ENCODE measurements around the gene SNX7. TPM values are rescaled to one million over a fixed set of nuclear protein-coding genes. Genes with fewer than 3 reads are reported as not detected.

SNX7 gene
- total and polyA plus RNA-seq, 9 of the 15 experiments (the other 6 are each of a cell fraction or from before 2014, with no cell fraction given): 0.09 TPM; not detected in 8

GRCh38 chr1:98696077-98696476 lies 34.6 kb downstream of the SNX7 start (continued):
- TF ChIP-seq, protein P1, sequence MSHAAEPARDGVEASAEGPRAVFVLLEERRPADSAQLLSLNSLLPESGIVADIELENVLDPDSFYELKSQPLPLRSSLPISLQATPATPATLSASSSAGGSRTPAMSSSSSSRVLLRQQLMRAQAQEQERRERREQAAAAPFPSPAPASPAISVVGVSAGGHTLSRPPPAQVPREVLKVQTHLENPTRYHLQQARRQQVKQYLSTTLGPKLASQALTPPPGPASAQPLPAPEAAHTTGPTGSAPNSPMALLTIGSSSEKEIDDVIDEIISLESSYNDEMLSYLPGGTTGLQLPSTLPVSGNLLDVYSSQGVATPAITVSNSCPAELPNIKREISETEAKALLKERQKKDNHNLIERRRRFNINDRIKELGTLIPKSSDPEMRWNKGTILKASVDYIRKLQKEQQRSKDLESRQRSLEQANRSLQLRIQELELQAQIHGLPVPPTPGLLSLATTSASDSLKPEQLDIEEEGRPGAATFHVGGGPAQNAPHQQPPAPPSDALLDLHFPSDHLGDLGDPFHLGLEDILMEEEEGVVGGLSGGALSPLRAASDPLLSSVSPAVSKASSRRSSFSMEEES (CRISPR knock-in tag; IDR thresholded peaks at IDR 0.05): peak; percentile 74
- TF ChIP-seq RBM25 (IDR thresholded peaks at IDR 0.05; ENCODE audit: low read depth, low read length, severe bottlenecking) (no peak), C11orf30 (IDR thresholded peaks at IDR 0.05; ENCODE audit: low read depth) (peak; percentile 49; the same call in 1 of the 2 replicates), RNF2 (IDR thresholded peaks at IDR 0.05) (no peak), HDGF (IDR thresholded peaks at IDR 0.05) (no peak)

DNA sequence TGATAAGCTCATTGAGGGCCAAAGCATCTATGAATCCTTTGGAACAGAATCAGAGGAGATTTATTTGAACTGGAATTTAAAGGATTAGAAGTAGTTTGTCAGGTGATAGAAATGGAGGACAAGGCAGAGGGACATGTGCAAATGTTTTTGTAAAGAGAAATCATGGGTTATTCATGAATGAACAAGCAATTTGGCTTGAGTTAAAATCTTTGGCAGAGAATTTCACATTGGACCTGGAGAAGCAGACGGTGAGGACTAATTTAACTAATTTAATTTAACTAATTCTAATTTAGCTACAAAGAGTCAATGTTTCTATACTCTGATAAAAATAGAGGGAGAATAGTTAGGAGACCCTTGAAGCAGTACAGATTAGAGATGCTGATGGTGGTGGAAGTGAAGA lies 36.3 kb downstream of the SNX7 start:
- H3K27ac ChIP-seq (ENCODE audit: extremely low read depth, low read depth, low read length): no peak overlapping the region
- H3K9ac ChIP-seq (ENCODE audit: insufficient read depth in 1 of 2, low read depth in 2 of 2, low read length in 2 of 2): no peak overlapping the region
- no peaks in the 10 kb centered on the region for H3K79me2 ChIP-seq (ENCODE audit: control insufficient read depth, insufficient read depth, low read length)
- H3K9me3 ChIP-seq (replicated peaks; ENCODE audit: control insufficient read depth, insufficient read depth, low read depth, low read length): no peaks in the 10 kb centered on the region
- H3K4me3 ChIP-seq: no peak overlapping the region
- ChIA-PET CTCF (ENCODE audit: low intra/inter-chr PET ratio) (no interaction called here), POLR2A (no interaction called here)
- in situ Hi-C loops (cut with MboI) (no loop called here), intact Hi-C loops (cut with micrococcal nuclease) (no loop called here)
- no peak for ATAC-seq
- BruUV-seq (replicated peaks): no TSS peak
- no peaks in the 10 kb centered on the region for H3K36me3 ChIP-seq (ENCODE audit: control insufficient read depth, insufficient read depth, low read length)
- no peak overlapping the region for H3K4me2 ChIP-seq (ENCODE audit: insufficient read depth, low read length)
- no peaks in the 10 kb centered on the region for H3K9me1 ChIP-seq (ENCODE audit: control insufficient read depth, insufficient read depth, low read length)
- H3K4me1 ChIP-seq (replicated peaks in 1 of 2; ENCODE audit: control insufficient read depth in 2 of 2, insufficient read depth in 2 of 2, low read length in 2 of 2): no peaks in the 10 kb centered on the region
- H4K20me1 ChIP-seq (replicated peaks; ENCODE audit: control insufficient read depth, insufficient read depth, low read length): no peaks in the 10 kb centered on the region
- no peak for FAIRE-seq
- H3K27me3 ChIP-seq (ENCODE audit: control insufficient read depth in 2 of 2, insufficient read depth in 2 of 2, low read length in 2 of 2): no peaks in the 10 kb centered on the region
- H2AFZ ChIP-seq (ENCODE audit: low read depth, low read length): no peak overlapping the region
- DNase-seq (ENCODE audit: extremely low read depth in 1 of 4, low spot score in 3 of 4): no peak
- WGBS (ENCODE audit: insufficient coverage, low coverage, missing lambda C conversion rate): 0% methylated on average over 1 of the region's 1 CpG
- no peak for TF ChIP-seq NFE2 (IDR thresholded peaks at IDR 0.05; ENCODE audit: low read depth)
- TF ChIP-seq MED1 (CRISPR knock-in tag; IDR thresholded peaks at IDR 0.05; ENCODE audit: borderline replicate concordance): no peak
- TF ChIP-seq SRSF7 (optimal IDR thresholded peaks at IDR 0.05; ENCODE audit: low read depth, low read length): no peak
- TF ChIP-seq, protein P2, sequence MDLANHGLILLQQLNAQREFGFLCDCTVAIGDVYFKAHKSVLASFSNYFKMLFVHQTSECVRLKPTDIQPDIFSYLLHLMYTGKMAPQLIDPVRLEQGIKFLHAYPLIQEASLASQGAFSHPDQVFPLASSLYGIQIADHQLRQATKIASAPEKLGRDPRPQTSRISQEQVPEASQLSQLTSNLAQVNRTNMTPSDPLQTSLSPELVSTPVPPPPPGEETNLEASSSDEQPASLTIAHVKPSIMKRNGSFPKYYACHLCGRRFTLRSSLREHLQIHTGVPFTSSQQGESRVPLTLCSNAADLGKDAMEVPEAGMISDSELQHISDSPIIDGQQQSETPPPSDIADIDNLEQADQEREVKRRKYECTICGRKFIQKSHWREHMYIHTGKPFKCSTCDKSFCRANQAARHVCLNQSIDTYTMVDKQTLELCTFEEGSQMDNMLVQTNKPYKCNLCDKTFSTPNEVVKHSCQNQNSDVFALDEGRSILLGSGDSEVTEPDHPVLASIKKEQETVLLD (IDR thresholded peaks at IDR 0.05): no peak
- no peak for TF ChIP-seq ZSCAN32 (CRISPR knock-in tag; IDR thresholded peaks at IDR 0.05)
- TF ChIP-seq LARP7 (IDR thresholded peaks at IDR 0.05): no peak
- no peak for TF ChIP-seq ZNF175 (CRISPR knock-in tag; IDR thresholded peaks at IDR 0.05; ENCODE audit: low read depth)
- no peak for TF ChIP-seq SRSF3 (IDR thresholded peaks at IDR 0.05; ENCODE audit: insufficient read depth, low read length)
- TF ChIP-seq ZKSCAN1 (IDR thresholded peaks at IDR 0.05; ENCODE audit: low read depth, low read length): no peak
- no peak for TF ChIP-seq ZNF740 (CRISPR knock-in tag; IDR thresholded peaks at IDR 0.05)
- no peak for TF ChIP-seq ZNF740 (tag; IDR thresholded peaks at IDR 0.05)
- TF ChIP-seq KDM5B (IDR thresholded peaks at IDR 0.05; ENCODE audit: insufficient replicate concordance, low read depth, low read length): no peak
- no peak for TF ChIP-seq POLR2AphosphoS2 (IDR thresholded peaks at IDR 0.05; ENCODE audit: low read length)
- TF ChIP-seq RAD21 (CRISPR knock-in tag; conservative IDR thresholded peaks at IDR 0.05 in 1 of 2, IDR thresholded peaks at IDR 0.05 in 1 of 2): no peak
